Measurements from ENCODE around the gene BLM. TPM values are rescaled to one million over a fixed set of nuclear protein-coding genes. Genes with fewer than 3 reads are reported as not detected.

Gene BLM
- total and polyA plus RNA-seq, 2 of the 8 experiments (the other 6 are each of a cell fraction or from before 2014, with no cell fraction given), result 15.2 to 46.7 TPM

DNA sequence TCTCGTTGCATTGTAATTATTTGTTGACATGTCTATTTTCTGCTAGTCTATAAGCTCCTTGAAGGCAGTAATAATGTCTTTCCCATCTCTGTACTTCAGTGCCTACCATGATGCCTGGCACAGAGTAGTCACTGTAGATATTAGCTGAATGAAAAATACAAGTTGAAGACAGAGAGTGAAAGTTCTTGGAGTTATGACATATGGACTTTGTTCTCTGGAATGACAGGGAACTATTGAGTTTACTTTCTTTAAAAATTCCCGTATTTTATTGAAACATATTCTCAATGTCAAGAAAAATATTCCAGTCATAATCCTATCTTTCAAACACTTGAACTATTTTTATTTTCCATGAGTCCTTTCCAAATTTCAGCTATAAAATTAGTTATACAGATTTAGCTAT is 3.0 kb downstream of the BLM start (continued):
- no peak for TF ChIP-seq YY1 (IDR thresholded peaks at IDR 0.05; ENCODE audit: low read depth, low read length)
- no peak for TF ChIP-seq CREB1 (IDR thresholded peaks at IDR 0.05)
- TF ChIP-seq SP4 (IDR thresholded peaks at IDR 0.05; ENCODE audit: low read length), result no peak
- no peak for TF ChIP-seq EGR1 (IDR thresholded peaks at IDR 0.05; ENCODE audit: borderline replicate concordance, low read depth, low read length)
- TF ChIP-seq, protein P1, sequence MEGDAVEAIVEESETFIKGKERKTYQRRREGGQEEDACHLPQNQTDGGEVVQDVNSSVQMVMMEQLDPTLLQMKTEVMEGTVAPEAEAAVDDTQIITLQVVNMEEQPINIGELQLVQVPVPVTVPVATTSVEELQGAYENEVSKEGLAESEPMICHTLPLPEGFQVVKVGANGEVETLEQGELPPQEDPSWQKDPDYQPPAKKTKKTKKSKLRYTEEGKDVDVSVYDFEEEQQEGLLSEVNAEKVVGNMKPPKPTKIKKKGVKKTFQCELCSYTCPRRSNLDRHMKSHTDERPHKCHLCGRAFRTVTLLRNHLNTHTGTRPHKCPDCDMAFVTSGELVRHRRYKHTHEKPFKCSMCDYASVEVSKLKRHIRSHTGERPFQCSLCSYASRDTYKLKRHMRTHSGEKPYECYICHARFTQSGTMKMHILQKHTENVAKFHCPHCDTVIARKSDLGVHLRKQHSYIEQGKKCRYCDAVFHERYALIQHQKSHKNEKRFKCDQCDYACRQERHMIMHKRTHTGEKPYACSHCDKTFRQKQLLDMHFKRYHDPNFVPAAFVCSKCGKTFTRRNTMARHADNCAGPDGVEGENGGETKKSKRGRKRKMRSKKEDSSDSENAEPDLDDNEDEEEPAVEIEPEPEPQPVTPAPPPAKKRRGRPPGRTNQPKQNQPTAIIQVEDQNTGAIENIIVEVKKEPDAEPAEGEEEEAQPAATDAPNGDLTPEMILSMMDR (IDR thresholded peaks at IDR 0.05; ENCODE audit: control extremely low read depth in 1 of 3, insufficient read depth in 1 of 3, low read depth in 1 of 3, low read length in 3 of 3), result no peak
- TF ChIP-seq TBP (IDR thresholded peaks at IDR 0.05; ENCODE audit: low read depth, low read length), result no peak

All from H1 (cell line).